Measurements from ENCODE around the gene CEP112. TPM values are rescaled to one million over a fixed set of nuclear protein-coding genes. Genes with fewer than 3 reads are reported as not detected.

CEP112 gene
- total and polyA plus RNA-seq, 9 of the 15 experiments (the other 6 are each of a cell fraction or from before 2014, with no cell fraction given) = 0.84 TPM; not detected in 8

- no peaks in the 10 kb centered on the region for H3K9me3 ChIP-seq (replicated peaks; ENCODE audit: control insufficient read depth, insufficient read depth, low read depth, low read length)
- no peak overlapping the region for H3K9ac ChIP-seq (ENCODE audit: insufficient read depth in 1 of 2, low read depth in 2 of 2, low read length in 2 of 2)
- ATAC-seq (no peak), FAIRE-seq (no peak), DNase-seq (ENCODE audit: extremely low read depth in 1 of 4, low spot score in 3 of 4) (no peak)
- H3K27me3 ChIP-seq (ENCODE audit: control insufficient read depth in 2 of 2, insufficient read depth in 2 of 2, low read length in 2 of 2) = no peaks in the 10 kb centered on the region
- TF ChIP-seq ZNF146 (CRISPR knock-in tag; IDR thresholded peaks at IDR 0.05; ENCODE audit: unreplicated experiment) = no peak
- peak; percentile 84 for TF ChIP-seq HNRNPK (IDR thresholded peaks at IDR 0.05; ENCODE audit: low read depth, low read length, poor library complexity, severe bottlenecking)
- TF ChIP-seq PCBP2 (IDR thresholded peaks at IDR 0.05; ENCODE audit: low read depth, low read length, poor library complexity, severe bottlenecking) = peak; percentile 99
- no peak for TF ChIP-seq ZNF583 (CRISPR knock-in tag; IDR thresholded peaks at IDR 0.05)
- TF ChIP-seq LEF1 (IDR thresholded peaks at IDR 0.05) = no peak
- TF ChIP-seq HDGF (IDR thresholded peaks at IDR 0.05) = no peak
- TF ChIP-seq PCBP1 (IDR thresholded peaks at IDR 0.05; ENCODE audit: low read depth, low read length, poor library complexity, severe bottlenecking) = peak; percentile 86
- ChIA-PET POLR2A (no interaction called here), CTCF (ENCODE audit: low intra/inter-chr PET ratio) (no interaction called here)
- H3K9me1 ChIP-seq (ENCODE audit: control insufficient read depth, insufficient read depth, low read length) = no peaks in the 10 kb centered on the region
- in situ Hi-C loops (cut with MboI) = no loop called here
- no TSS peak for BruUV-seq (replicated peaks)
- no peak overlapping the region for H3K27ac ChIP-seq (ENCODE audit: extremely low read depth, low read depth, low read length)
- H3K79me2 ChIP-seq (ENCODE audit: control insufficient read depth, insufficient read depth, low read length) = no peaks in the 10 kb centered on the region
- 0% methylated on average over 2 of the region's 3 CpGs for whole genome bisulfite sequencing (ENCODE audit: insufficient coverage, low coverage, missing lambda C conversion rate)
- no peak overlapping the region for H3K4me3 ChIP-seq
- H2AFZ ChIP-seq (ENCODE audit: low read depth, low read length) = no peak overlapping the region
- no peak overlapping the region for H3K4me2 ChIP-seq (ENCODE audit: insufficient read depth, low read length)
- no peaks in the 10 kb centered on the region for H3K36me3 ChIP-seq (ENCODE audit: control insufficient read depth, insufficient read depth, low read length)
- H4K20me1 ChIP-seq (replicated peaks; ENCODE audit: control insufficient read depth, insufficient read depth, low read length) = no peaks in the 10 kb centered on the region
- H3K4me1 ChIP-seq (replicated peaks in 1 of 2; ENCODE audit: control insufficient read depth in 2 of 2, insufficient read depth in 2 of 2, low read length in 2 of 2) = no peaks in the 10 kb centered on the region
- intact Hi-C loops (cut with micrococcal nuclease) = no loop called here
Observed at GRCh38 chr17:65851965-65852736, 339.8 kb downstream of the CEP112 start.
